Peyer's patch (tissue), 4 donors: ENCODE measurements around the gene SLC28A3.

Source experiments
- CTCF ChIP-seq, 6 experiments: fragments of 450-650 bp in 4 of 6; fragments of 200-600 bp in 2 of 6; sonication (generic) in 1 of 6; IDR thresholded peaks; one replicate each; pipeline ENCODE4 v1.5.1; 2017 to 2019; ENCODE audit warnings: antibody characterized with exemption in 6 of 6, mild to moderate bottlenecking in 3 of 6, moderate library complexity in 1 of 6
- POLR2A ChIP-seq, 2 donors: fragments of 450-650 bp; IDR thresholded peaks; one replicate each; pipeline ENCODE4 v1.5.1; 2017; ENCODE audit warnings: antibody characterized with exemption in 2 of 2, mild to moderate bottlenecking in 2 of 2, moderate library complexity in 2 of 2

GRCh38 chr9:84276741-84277140, 63.8 kb downstream of the SLC28A3 start:
- TF ChIP-seq CTCF (IDR thresholded peaks at IDR 0.05) (no peak), POLR2A (IDR thresholded peaks at IDR 0.05) (no peak)
